ENCODE results near the gene C16orf90. TPM values are rescaled to one million over a fixed set of nuclear protein-coding genes. Genes with fewer than 3 reads are reported as not detected.

Gene C16orf90
- total RNA-seq, 1 donor = not detected

GRCh38 chr16:3485821-3486505, 9.3 kb downstream of the C16orf90 start:
- no peak overlapping the region for H3K4me3 ChIP-seq (ENCODE audit: low read depth, low read length)
- no peak for DNase-seq (ENCODE audit: low read depth)
- no peak for TF ChIP-seq CTCF (IDR thresholded peaks at IDR 0.05; ENCODE audit: insufficient read depth, low read length)

DNA sequence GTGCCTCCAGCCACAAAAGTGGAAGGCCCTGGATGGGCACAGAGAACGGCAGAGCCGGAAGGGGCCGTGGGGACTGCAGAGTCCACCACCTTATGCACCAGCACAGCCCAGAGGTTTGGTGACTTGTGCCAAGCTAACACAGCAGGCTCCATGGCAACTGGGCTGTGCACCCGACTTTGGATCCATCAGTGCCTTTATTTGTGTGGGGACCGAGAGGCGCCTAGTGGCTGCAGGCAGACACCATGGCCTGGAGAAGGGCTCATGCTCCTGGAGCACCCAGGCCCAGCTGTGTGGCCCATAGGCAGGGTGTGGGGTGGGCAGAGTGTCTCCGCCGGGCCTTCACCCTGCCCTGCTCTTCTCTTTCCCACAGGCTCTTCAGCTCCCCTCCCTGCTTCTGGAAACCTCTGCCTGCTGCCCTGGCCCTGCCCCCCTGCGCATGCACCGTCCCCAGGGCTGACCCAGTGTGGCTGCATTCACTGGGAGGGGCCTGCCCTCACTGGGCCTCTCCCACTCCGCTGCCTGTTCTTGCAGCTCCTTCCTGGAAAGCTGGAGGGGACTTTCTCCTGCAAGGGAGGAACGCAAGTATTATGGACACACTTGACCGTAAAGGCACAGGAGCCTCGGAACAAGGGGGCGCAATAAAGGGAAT, 10.1 kb downstream of the C16orf90 start:
- DNase-seq (ENCODE audit: low read depth) = no peak
- TF ChIP-seq CTCF (IDR thresholded peaks at IDR 0.05; ENCODE audit: insufficient read depth, low read length) = no peak
- H3K4me3 ChIP-seq (ENCODE audit: low read depth, low read length) = no peak overlapping the region

DNA sequence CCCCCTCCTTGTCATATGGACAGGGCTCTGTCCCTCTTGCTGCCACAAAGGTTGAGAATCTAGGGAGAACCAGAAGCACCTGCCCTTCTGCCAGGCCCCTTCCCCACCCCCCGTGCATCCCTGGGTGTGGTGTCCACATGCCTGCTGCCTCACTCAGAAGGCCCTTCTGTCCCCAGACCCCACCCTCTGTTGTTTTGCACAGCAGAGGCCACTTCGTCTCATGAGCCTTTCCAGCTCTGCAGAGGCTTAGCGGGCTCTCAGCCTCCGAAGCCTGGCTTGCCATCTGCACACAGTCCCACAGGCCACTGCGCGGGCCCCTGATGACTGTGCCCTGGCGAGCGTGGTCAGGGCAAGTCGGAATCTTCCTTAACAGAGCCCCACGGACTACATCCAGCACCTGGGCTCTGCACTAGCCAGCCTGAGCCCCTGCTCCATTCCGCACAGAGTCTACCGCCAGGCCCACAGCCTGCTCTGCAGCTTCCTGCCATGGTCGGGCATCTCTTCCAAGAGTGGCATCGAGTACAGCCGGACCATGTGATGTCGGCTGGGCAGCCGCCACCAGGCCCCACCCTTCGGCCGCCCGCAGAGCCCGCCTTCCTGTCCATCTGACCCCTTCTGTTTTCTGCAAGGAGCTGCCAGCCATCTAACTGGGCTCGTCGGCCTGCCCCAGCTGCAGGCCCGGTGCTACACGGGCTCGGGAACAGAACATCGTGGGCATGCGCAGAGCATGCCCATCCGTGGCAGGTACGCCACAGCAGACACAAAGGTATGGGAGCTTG, 10.8 kb downstream of the C16orf90 start:
- DNase-seq (ENCODE audit: low read depth) = no peak

GRCh38 chr16:3482659-3483241, 12.5 kb downstream of the C16orf90 start:
- no peak for DNase-seq (ENCODE audit: low read depth)
- no peak for TF ChIP-seq CTCF (IDR thresholded peaks at IDR 0.05; ENCODE audit: insufficient read depth, low read length)
- no peak overlapping the region for H3K4me3 ChIP-seq (ENCODE audit: low read depth, low read length)

More for the DNA sequence above, 10.8 kb downstream of the C16orf90 start:
- H3K4me3 ChIP-seq (ENCODE audit: low read depth, low read length) = no peak overlapping the region
- TF ChIP-seq CTCF (IDR thresholded peaks at IDR 0.05; ENCODE audit: insufficient read depth, low read length) = no peak

DNA sequence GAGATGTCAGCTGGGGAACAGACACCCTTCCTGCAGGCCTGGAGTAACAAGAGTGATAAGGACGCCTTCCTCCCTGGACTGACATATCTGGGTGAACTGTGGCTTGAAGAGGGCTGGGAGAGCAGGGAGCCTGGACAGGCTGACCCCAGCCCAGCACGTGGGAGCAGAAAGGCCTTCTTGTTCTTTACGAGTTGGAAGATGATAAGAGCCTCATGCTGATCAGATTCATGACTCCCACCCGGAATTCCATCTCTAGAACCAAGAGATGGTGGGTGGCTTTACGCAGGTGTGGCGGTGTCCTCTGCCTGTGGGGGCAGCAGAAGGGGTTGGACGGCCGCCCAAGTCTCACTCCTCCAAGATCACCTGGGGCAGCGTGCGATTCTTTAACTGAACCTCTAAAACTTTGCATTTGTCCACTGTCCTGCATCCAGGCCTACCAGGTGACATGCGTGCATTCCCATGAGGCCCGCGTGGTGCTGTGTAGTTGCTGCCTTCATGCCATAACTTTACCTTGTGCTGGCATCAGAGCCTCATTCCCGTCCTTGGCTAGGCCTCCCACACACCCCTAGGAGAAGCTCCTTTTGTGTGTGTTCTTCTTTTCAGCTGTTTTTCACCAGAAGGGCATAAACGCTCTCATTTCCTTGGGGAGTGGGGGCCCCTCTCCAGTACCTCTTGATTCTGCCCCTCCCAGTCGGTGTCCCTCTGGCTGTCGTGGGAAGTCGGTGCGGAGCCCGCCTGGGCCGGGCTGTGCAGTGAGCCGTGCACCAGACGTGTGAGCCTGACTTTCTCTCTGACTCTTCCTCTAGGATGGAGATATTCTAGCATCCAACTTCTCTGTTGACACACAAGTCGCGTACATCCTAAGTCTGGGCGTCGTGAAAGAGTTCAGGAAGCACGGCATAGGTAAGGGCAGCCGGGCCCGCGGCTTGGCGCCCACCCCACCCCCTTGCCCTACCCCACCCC, 13.3 kb downstream of the C16orf90 start:
- H3K4me3 ChIP-seq (ENCODE audit: low read depth, low read length) = no peak overlapping the region
- DNase-seq (ENCODE audit: low read depth) = no peak
- TF ChIP-seq CTCF (IDR thresholded peaks at IDR 0.05; ENCODE audit: insufficient read depth, low read length) = no peak
